HepG2 (cell line): ENCODE results near the gene MYOC. TPM values are rescaled to one million over a fixed set of nuclear protein-coding genes. Genes with fewer than 3 reads are reported as not detected.

Experiments used
- ATAC-seq: fragments of 200-7000 bp; cut with Tn5 transposase; 3 replicates; pipeline ENCODE4 v1.9.1; 2020; ENCODE audit warnings: mild to moderate bottlenecking, moderate library complexity
- BruUV-seq: library from RNA; stranded (reverse); fragments of 400-500 nt; replicated peaks from 2 replicates; lab custom pipeline; 2021; lab: Mats Ljungman, UMichigan
- CTCF ChIA-PET: fragments of 300-600 bp; formaldehyde crosslinking; extraction: SDS; loops from one replicate; lab custom pipeline; 2021; ENCODE audit warnings: low total read pairs, inconsistent platforms, low intra/inter-chr PET ratio; lab: Yijun Ruan, JAX
- POLR2A ChIA-PET: fragments of 350-600 bp; sonication (Branson Sonifier 250); formaldehyde crosslinking; loops from one replicate; lab custom pipeline; 2020; ENCODE audit warnings: antibody characterized with exemption, inconsistent platforms; lab: Yijun Ruan, JAX
- DNase-seq: peaks from one replicate; pipeline ENCODE4 v3.0.0-alpha.2; 2015; ENCODE audit warnings: low spot score
- FAIRE-seq: peaks from 3 replicates; lab custom pipeline; 2011; peaks lifted over from hg19 to GRCh38; lab: Jason Lieb, UNC
- H2AFZ ChIP-seq: one replicate; pipeline ENCODE4 v1.6.1; 2011; ENCODE audit warnings: low read length, inconsistent platforms
- H3K27ac ChIP-seq: fragments of 300-600 bp; 3 replicates; pipeline ENCODE4 v1.8.0; 2011; ENCODE audit warnings: mixed run types, mild to moderate bottlenecking, mixed read lengths, low read length, inconsistent platforms; ENCODE audit not compliant: insufficient read depth; ENCODE audit errors: extremely low read length
- H3K27me3 ChIP-seq, 2 experiments: fragments of 200-600 bp in 1 of 2; 2 replicates in 1 of 2; 3 replicates in 1 of 2; pipeline versions ENCODE4 v1.6.0 to v1.8.0; 2011; ENCODE audit warnings: low read length in 2 of 2, mild to moderate bottlenecking in 2 of 2, moderate library complexity in 2 of 2, inconsistent platforms in 1 of 2; ENCODE audit not compliant: insufficient read depth in 2 of 2, control insufficient read depth in 1 of 2
- H3K36me3 ChIP-seq, 2 experiments: fragments of 200-600 bp in 1 of 2; replicated peaks in 1 of 2; 2 replicates in 1 of 2; 3 replicates in 1 of 2; pipeline versions ENCODE4 v1.5.1 to v1.8.0; 2011; ENCODE audit warnings: low read length in 2 of 2, inconsistent platforms in 1 of 2; ENCODE audit not compliant: insufficient read depth in 2 of 2, control insufficient read depth in 1 of 2
- H3K4me1 ChIP-seq: 2 replicates; pipeline ENCODE4 v1.5.1; 2012; ENCODE audit warnings: low read length, inconsistent platforms; ENCODE audit not compliant: insufficient read depth
- H3K4me2 ChIP-seq: 2 replicates; pipeline ENCODE4 v1.6.0; 2011; ENCODE audit warnings: low read depth, low read length, inconsistent platforms
- H3K4me3 ChIP-seq, 3 experiments: fragments of 200-600 bp in 1 of 3; sonication (generic), shearing (Covaris generic) in 1 of 3; replicated peaks in 1 of 3; 2 replicates each; pipeline ENCODE4 v1.5.1; 2011 to 2016; ENCODE audit warnings: low read length in 3 of 3, inconsistent platforms in 2 of 3, low read depth in 2 of 3, mild to moderate bottlenecking in 2 of 3, control low read depth in 1 of 3, mixed read lengths in 1 of 3; ENCODE audit not compliant: insufficient read depth in 1 of 3
- H3K79me2 ChIP-seq: one replicate; pipeline ENCODE4 v1.6.1; 2011; ENCODE audit warnings: low read length, inconsistent platforms; ENCODE audit not compliant: insufficient read depth
- H3K9ac ChIP-seq: 2 replicates; pipeline ENCODE4 v1.6.0; 2011; ENCODE audit warnings: mild to moderate bottlenecking, low read depth, low read length, inconsistent platforms; ENCODE audit not compliant: insufficient read depth
- H3K9me3 ChIP-seq: 2 replicates; pipeline ENCODE4 v1.5.1; 2012; ENCODE audit warnings: mild to moderate bottlenecking, low read length
- H4K20me1 ChIP-seq: 2 replicates; pipeline ENCODE4 v1.6.0; 2011; ENCODE audit warnings: inconsistent platforms, mild to moderate bottlenecking, low read length, moderate library complexity; ENCODE audit not compliant: insufficient read depth
- DDIT3 ChIP-seq: sonication (generic); formaldehyde crosslinking; IDR thresholded peaks from 2 replicates; pipeline ENCODE4 v1.4.0; 2020; ENCODE audit warnings: mild to moderate bottlenecking, missing genetic modification reagents
- GZF1 ChIP-seq: sonication (generic); formaldehyde crosslinking; IDR thresholded peaks from 2 replicates; pipeline ENCODE4 v1.5.1; 2020; ENCODE audit warnings: mild to moderate bottlenecking, missing genetic modification reagents
- HINFP ChIP-seq: sonication (generic); formaldehyde crosslinking; IDR thresholded peaks from 2 replicates; pipeline ENCODE4 v1.4.0; 2020; ENCODE audit warnings: low read depth, mild to moderate bottlenecking, missing genetic modification reagents
- KLF6 ChIP-seq: IDR thresholded peaks from 2 replicates; pipeline ENCODE4 v1.8.0; 2016; ENCODE audit warnings: missing biosample characterization, missing genetic modification reagents
- NR2F2 ChIP-seq: IDR thresholded peaks from 2 replicates; pipeline ENCODE4 v1.6.1; 2012; ENCODE audit warnings: low read depth, inconsistent platforms, borderline replicate concordance
- PHF5A ChIP-seq: IDR thresholded peaks from one replicate; pipeline ENCODE4 v1.6.1; 2018; ENCODE audit warnings: low read depth, missing genetic modification reagents; ENCODE audit not compliant: unreplicated experiment
- USF2 ChIP-seq, 2 experiments: sonication (generic) in 1 of 2; formaldehyde crosslinking in 1 of 2; IDR thresholded peaks; 2 replicates each; pipeline versions ENCODE4 v1.5.1 to v1.6.1; 2011 to 2020; ENCODE audit warnings: borderline replicate concordance in 1 of 2, low read depth in 1 of 2, low read length in 1 of 2, mild to moderate bottlenecking in 1 of 2, missing genetic modification reagents in 1 of 2, moderate library complexity in 1 of 2
- ZNF326 ChIP-seq: sonication (generic); formaldehyde crosslinking; IDR thresholded peaks from 2 replicates; pipeline ENCODE4 v1.4.0; 2020; ENCODE audit warnings: missing genetic modification reagents, borderline replicate concordance
- ZNF335 ChIP-seq: sonication (generic); formaldehyde crosslinking; IDR thresholded peaks from 2 replicates; pipeline ENCODE4 v1.4.0; 2020; ENCODE audit warnings: missing genetic modification reagents
- ZNF34 ChIP-seq: sonication (generic); formaldehyde crosslinking; IDR thresholded peaks from 2 replicates; pipeline ENCODE4 v1.4.0; 2020; ENCODE audit warnings: mild to moderate bottlenecking, missing genetic modification reagents, borderline replicate concordance
- ZNF766 ChIP-seq: sonication (generic); formaldehyde crosslinking; IDR thresholded peaks from 2 replicates; pipeline ENCODE4 v1.5.0; 2020; ENCODE audit warnings: missing genetic modification reagents, borderline replicate concordance
- ZNF770 ChIP-seq: sonication (generic); formaldehyde crosslinking; IDR thresholded peaks from 2 replicates; pipeline ENCODE4 v1.5.0; 2020; ENCODE audit warnings: mild to moderate bottlenecking, missing genetic modification reagents
- ZSCAN30 ChIP-seq: sonication (generic); formaldehyde crosslinking; IDR thresholded peaks from 2 replicates; pipeline ENCODE4 v1.5.0; 2020; ENCODE audit warnings: mild to moderate bottlenecking, missing genetic modification reagents
- WGBS: methylation state at CpG from one replicate; pipeline ENCODE4 v1.1.6; 2017; ENCODE audit warnings: low lambda C conversion rate; 5-methylcytosine and 5-hydroxymethylcytosine counted together
- in situ Hi-C: cut with HindIII; loops from 2 replicates; pipeline ENCODE4 v1.10.0; 2017; ENCODE audit warnings: low pct_unique_long_range_greater_than_20kb; ENCODE audit not compliant: extremely low pct_ligation_motif_present
- intact Hi-C: fragments of 100-400 bp; cut with micrococcal nuclease; formaldehyde crosslinking; loops from one replicate; pipeline ENCODE4 v1.10.0; 2022; ENCODE audit not compliant: unreplicated experiment
- polyA plus RNA-seq, 8 experiments: library from polyadenylated mRNA; depleted of rRNA in 3 of 8; stranded (reverse) in 7 of 8; unstranded in 1 of 8; fragments of >200 nt; fragmentation: Illumina TruSeq in 4 of 8; extraction: Trizol in 4 of 8; gene quantifications; 2 replicates each; pipeline versions ENCODE4 v1.2.1 to v1.2.3, GENCODE V29; 2011 to 2016; ENCODE audit warnings: low read depth in 4 of 8, missing spikeins in 1 of 8, mixed read lengths in 1 of 8; ENCODE audit not compliant: insufficient read depth in 1 of 8
- total RNA-seq, 5 experiments: library from RNA; depleted of rRNA; stranded (reverse); fragments of >200 nt; fragmentation: Illumina TruSeq; extraction: Trizol; gene quantifications; 2 replicates each; pipeline ENCODE4 v1.2.3, GENCODE V29; 2016; ENCODE audit warnings: low read depth in 1 of 5

Gene MYOC
- total and polyA plus RNA-seq, 2 of the 13 experiments (the other 11 are each of a cell fraction or from before 2014, with no cell fraction given) = not detected

DNA sequence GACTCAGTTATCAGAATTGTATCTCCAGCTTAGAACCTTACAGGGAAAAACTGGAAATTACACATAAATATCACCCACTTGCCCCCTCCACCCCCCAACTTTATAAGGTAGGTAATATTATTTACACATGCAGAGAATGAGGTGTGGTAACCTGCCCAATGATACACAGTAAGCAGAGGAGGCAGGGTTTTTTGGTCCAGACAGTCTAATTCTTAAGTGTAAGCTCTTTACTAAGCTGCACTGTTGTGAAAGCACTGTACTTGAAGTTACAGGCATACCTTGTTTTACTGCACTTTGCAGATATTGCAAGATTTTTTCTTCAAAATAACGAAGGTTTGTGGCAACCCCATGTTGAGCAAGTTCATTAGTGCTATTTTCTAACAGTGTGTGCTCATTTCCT is 55.3 kb downstream of the MYOC start:
- TF ChIP-seq KLF6 (CRISPR knock-in tag) = no peak
- TF ChIP-seq ZNF770 (CRISPR knock-in tag) = no peak
- no peak for TF ChIP-seq ZNF335 (CRISPR knock-in tag)
- TF ChIP-seq ZNF766 (CRISPR knock-in tag) = no peak
- no peak for TF ChIP-seq PHF5A (CRISPR knock-in tag)
- WGBS = 59% methylated on average over 1 of the region's 1 CpG
- peaks cover under 1 to 4% of the 10 kb centered on the region in 2 experiments; a peak in 2 of 5 replicates for H3K36me3 ChIP-seq
- no peak overlapping the region for H3K9ac ChIP-seq
- no peak overlapping the region for H3K4me2 ChIP-seq
- no peak for DNase-seq
- H3K79me2 ChIP-seq = no peaks in the 10 kb centered on the region
- in situ Hi-C loops (no loop called here), intact Hi-C loops (no loop called here)
- no peak overlapping the region for H3K4me3 ChIP-seq
- FAIRE-seq = no peak
- no TSS peak for BruUV-seq
- POLR2A ChIA-PET = no interaction called here
- no peak overlapping the region for H3K27ac ChIP-seq
- H3K4me1 ChIP-seq = no peaks in the 10 kb centered on the region
- no peaks in the 10 kb centered on the region for H4K20me1 ChIP-seq
- H3K27me3 ChIP-seq = no peaks in the 10 kb centered on the region
- no peak overlapping the region for H2AFZ ChIP-seq
- CTCF ChIA-PET = no interaction called here
- ATAC-seq = peak; percentile 14; the same call in 1 of the 3 replicates
- no peaks in the 10 kb centered on the region for H3K9me3 ChIP-seq

DNA sequence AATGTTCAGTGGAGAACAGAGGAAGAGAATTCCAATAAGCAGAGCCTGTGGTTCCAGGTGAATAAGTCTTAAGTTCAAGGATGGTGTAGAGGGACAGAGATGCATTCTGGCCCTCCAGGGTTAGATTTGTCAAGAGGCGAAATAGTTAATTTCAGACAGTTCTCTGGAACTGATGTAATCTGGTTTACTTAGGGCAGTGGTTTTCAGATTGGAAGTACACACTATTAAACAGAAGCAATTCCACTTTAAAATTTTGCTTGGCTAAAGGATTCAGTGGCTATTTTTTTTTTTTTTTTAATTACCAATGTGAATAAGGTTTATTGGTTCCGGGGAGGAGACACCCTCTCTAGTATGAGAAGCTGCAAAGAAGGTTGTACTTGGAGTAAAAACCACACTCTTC is 55.8 kb downstream of the MYOC start:
- in situ Hi-C loops (no loop called here), intact Hi-C loops (no loop called here)
- H3K36me3 ChIP-seq = peaks cover 2 to 9% of the 10 kb centered on the region in 2 experiments; a peak in 2 of 5 replicates
- 100% methylated on average over 2 of the region's 2 CpGs for WGBS
- no peak overlapping the region for H3K4me2 ChIP-seq
- no TSS peak for BruUV-seq
- H3K9ac ChIP-seq = no peak overlapping the region
- no peaks in the 10 kb centered on the region for H3K27me3 ChIP-seq
- no peak for ATAC-seq
- H2AFZ ChIP-seq = no peak overlapping the region
- no peak for FAIRE-seq
- no peaks in the 10 kb centered on the region for H3K9me3 ChIP-seq
- H3K4me3 ChIP-seq = no peak overlapping the region
- H3K4me1 ChIP-seq = no peaks in the 10 kb centered on the region
- no peaks in the 10 kb centered on the region for H4K20me1 ChIP-seq
- no peak overlapping the region for H3K27ac ChIP-seq
- H3K79me2 ChIP-seq = no peaks in the 10 kb centered on the region
- no peak for DNase-seq
- ChIA-PET CTCF (no interaction called here), POLR2A (no interaction called here)
- TF ChIP-seq ZSCAN30 (CRISPR knock-in tag) (no peak), DDIT3 (CRISPR knock-in tag) (no peak), ZNF326 (CRISPR knock-in tag) (no peak), NR2F2 (no peak), GZF1 (no peak), USF2 (IDR thresholded peaks at IDR 0.05; ENCODE audit: low read depth, low read length) (no peak), USF2 (CRISPR knock-in tag; IDR thresholded peaks at IDR 0.05; ENCODE audit: borderline replicate concordance) (no peak), ZNF34 (CRISPR knock-in tag) (no peak), HINFP (no peak)
